Glomerular visceral epithelial cell (primary cell): ENCODE results near the gene TFCP2L1.

Experiments used
- DNase-seq: peaks from one replicate; pipeline ENCODE4 v3.0.0-alpha.2; 2016; ENCODE audit errors: extremely low spot score

TFCP2L1 gene

DNA sequence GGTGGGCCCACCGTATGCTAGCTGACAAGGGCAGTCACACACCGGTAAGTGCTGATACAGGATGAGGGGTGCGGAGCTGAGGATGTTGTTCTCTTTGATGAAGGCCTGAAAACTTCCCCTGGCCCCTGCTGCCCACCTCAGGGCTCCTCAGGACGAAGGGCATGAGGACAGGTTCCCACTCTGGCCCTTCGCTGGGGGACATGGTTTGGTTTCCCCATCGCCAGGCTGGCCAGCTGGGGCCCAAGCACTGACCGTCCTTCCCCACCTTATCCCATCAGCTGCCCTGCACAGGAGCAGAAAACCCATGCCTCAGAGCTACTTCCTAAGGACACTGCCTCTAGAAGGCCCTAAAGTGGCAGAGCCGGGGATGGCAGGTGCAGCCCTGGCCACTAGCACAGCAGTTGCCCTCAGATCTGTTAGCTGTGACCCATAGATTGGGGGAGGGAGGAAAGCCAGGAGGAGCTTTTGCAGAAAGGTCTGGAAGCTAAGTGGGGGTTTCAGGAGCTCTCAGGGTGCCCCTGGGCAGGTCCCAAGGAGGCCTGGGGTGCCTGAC lies 66.5 kb downstream of the TFCP2L1 start:
- DNase-seq: no peak

GRCh38 chr2:121217627-121218026 lies 67.4 kb downstream of the TFCP2L1 start:
- DNase-seq: no peak

- DNase-seq: no peak
Measured at GRCh38 chr2:121214296-121214695, 70.7 kb downstream of the TFCP2L1 start.

DNA sequence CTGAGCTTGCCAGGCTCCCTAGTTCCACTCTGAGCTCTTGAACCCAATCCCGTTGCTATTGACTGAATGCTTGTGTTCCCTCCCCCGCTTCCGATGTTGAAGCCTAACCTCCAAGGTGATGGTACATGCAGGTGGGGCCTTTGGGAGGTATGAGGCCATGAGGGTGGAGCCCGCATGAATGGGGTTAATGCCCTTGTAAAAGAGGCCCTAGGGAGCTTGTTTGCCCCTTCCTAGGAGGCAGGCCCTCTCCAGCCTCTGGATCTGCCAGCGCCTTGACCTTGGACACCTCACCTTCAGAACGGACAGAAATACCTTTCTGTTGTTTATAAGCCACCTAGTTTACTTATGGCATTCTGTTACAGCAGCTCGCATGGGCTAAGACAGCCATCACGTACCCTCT lies 71.6 kb downstream of the TFCP2L1 start:
- no peak for DNase-seq

- no peak for DNase-seq
Measured at GRCh38 chr2:121212661-121213325, 72.2 kb downstream of the TFCP2L1 start.

- DNase-seq: no peak
Measured at GRCh38 chr2:121211689-121212151, 73.3 kb downstream of the TFCP2L1 start.

- DNase-seq: no peak
Measured at GRCh38 chr2:121211251-121211650, 73.8 kb downstream of the TFCP2L1 start.

GRCh38 chr2:121210691-121211090 lies 74.3 kb downstream of the TFCP2L1 start:
- no peak for DNase-seq

GRCh38 chr2:121209014-121209610 lies 75.9 kb downstream of the TFCP2L1 start:
- DNase-seq: no peak

DNA sequence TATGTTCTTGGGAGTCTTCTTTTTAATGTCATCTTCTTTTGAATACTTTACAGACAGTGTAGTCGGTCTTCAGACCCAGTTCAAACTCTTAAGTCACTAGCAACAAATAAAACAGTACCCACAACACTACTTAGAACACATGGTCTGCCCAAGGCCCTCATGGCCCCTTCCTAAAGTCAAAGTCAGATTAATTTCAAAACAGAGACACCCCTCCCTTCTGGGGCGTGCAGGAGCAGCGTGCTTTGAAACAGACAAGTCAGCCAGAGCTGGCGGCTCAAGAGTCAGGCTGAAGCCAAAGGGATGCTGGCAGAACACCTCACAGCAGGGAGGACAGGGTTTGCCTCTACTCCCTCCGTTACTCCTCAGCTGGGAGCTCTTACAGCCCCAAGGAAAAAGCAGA lies 77.5 kb downstream of the TFCP2L1 start:
- DNase-seq: no peak

- DNase-seq: no peak
Measured at GRCh38 chr2:121205321-121205942, 79.6 kb downstream of the TFCP2L1 start.

GRCh38 chr2:121203591-121204249 lies 81.3 kb downstream of the TFCP2L1 start:
- no peak for DNase-seq

- no peak for DNase-seq
Measured at GRCh38 chr2:121202541-121203310, 82.3 kb downstream of the TFCP2L1 start.

DNA sequence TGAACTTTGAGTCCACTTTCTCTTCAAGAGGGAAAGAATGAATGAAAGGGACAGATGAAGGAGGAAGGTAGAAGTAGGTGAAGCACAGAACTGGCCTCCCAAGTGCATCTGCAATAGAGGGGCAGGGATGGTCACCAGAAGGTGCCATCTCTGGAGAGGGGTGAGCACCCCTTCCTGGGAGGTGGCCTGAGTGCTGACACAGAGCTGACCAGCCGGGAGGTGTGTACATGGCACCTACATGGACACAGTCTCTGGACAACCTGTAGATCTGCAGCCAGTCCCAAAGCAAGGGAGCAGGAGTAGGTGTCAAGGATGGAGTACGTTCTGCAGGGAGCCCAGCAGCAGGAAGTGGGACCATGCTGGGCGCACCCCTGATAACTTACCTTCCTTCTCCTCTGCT lies 83.2 kb downstream of the TFCP2L1 start:
- no peak for DNase-seq

- DNase-seq: no peak
Measured at GRCh38 chr2:121200419-121201315, 84.3 kb downstream of the TFCP2L1 start.

- no peak for DNase-seq
Measured at GRCh38 chr2:121200011-121200347, 85.0 kb downstream of the TFCP2L1 start.

GRCh38 chr2:121199281-121200010 lies 85.6 kb downstream of the TFCP2L1 start:
- no peak for DNase-seq

DNA sequence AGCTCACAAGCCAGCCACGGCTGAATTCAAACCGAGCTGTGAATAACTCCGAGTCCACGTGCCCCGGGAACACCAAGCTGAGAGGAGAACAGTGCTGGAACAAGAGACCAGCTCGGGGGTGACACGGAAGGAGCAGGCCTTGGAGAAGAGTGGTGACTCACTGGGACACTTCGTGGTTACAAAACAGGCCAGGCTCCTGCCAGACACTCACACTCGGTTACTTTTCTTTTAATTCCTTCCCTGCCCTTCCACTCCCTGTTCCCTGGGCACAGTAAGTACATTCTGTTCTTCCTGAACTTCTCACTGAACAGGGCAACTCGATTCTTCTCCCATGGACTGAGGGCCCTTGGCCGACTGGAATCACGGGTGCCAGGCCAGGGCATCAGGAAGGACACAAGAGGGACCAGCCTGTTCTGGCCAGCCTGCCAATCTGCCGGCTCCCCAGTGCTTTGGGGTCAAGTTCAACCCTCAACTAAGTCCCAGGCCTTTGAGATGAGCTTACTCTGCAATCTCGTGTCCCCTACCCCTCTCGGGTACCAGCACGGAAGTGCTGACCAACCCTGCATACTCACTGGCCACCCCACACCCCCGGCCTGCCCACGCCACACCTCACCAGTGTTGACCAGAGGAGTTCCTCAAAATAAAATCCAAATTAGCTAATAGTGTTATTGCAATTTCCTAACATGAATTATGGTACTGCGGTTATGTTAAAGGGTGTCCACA lies 87.5 kb downstream of the TFCP2L1 start:
- peak; percentile 40 for DNase-seq

DNA sequence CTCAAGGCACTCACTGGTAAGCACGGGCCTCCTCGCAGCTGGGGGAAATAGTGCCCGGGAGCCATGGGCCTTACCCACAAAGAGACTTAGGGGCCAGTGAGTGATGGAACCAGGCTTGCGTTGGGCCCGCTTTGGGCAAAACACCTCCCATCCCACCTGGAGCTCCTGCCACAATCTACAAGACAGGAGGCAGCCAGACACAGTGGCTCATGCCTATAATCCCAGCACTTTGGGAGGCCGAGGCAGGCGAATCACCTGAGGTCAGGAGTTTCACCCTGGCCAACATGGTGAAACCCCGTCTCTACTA lies 88.2 kb downstream of the TFCP2L1 start:
- no peak for DNase-seq
